Mammary epithelial cell (primary cell): ENCODE measurements around the gene PITPNB.

Experiments used
- EZH2 ChIP-seq: IDR thresholded peaks from 2 replicates; pipeline ENCODE4 v1.6.1; 2012; ENCODE audit warnings: low read length, inconsistent platforms, borderline replicate concordance
- TF ChIP-seq, protein P1 (sequence below), 2 donors: IDR thresholded peaks in 1 of 2; conservative IDR thresholded peaks in 1 of 2; 2 replicates each; pipeline ENCODE4 v1.5.1; 2011 to 2012; ENCODE audit warnings: inconsistent platforms in 2 of 2, low read length in 2 of 2, mild to moderate bottlenecking in 2 of 2, control low read depth in 1 of 2, low read depth in 1 of 2; ENCODE audit not compliant: insufficient read depth in 1 of 2; ENCODE audit errors: extremely low read depth in 1 of 2

DNA sequence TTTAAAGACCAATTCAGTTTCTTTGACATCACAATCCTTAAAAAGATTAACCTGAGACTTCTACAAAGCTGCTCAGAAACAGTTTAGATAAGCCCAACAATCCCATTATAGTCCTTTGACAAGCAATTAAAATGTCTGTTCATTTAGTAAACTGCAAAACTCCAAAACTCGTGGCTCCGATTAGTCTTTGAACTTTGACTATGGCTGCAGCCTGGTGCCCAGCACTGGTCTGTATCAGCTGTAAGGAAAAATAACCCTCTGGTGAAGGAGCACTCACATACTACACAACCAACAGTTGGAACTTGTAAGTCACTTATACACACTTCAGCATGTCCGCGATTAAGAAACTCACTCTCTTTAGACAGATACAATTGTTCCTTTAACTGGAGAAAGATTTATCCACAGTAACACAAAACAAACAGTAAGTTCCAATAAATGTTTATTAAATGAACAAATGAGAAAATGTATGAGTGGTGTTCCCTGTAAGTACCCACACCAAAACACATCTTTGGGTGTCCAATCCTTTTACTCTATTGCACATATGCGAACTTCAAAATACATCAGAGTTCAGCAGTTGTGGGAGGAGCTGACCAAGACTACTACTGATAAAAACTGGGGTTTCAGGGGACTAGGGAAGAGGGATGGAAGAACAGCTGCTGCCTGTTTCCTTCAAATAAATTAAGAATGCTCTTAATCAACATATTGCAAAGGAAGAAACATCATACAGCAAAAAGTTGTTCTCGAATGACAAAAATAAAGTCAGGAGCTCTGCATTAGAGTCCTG lies 36.4 kb downstream of the PITPNB start:
- TF ChIP-seq, protein P1, sequence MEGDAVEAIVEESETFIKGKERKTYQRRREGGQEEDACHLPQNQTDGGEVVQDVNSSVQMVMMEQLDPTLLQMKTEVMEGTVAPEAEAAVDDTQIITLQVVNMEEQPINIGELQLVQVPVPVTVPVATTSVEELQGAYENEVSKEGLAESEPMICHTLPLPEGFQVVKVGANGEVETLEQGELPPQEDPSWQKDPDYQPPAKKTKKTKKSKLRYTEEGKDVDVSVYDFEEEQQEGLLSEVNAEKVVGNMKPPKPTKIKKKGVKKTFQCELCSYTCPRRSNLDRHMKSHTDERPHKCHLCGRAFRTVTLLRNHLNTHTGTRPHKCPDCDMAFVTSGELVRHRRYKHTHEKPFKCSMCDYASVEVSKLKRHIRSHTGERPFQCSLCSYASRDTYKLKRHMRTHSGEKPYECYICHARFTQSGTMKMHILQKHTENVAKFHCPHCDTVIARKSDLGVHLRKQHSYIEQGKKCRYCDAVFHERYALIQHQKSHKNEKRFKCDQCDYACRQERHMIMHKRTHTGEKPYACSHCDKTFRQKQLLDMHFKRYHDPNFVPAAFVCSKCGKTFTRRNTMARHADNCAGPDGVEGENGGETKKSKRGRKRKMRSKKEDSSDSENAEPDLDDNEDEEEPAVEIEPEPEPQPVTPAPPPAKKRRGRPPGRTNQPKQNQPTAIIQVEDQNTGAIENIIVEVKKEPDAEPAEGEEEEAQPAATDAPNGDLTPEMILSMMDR (conservative IDR thresholded peaks at IDR 0.05 in 1 of 2, IDR thresholded peaks at IDR 0.05 in 1 of 2; ENCODE audit: extremely low read depth in 1 of 2, insufficient read depth in 1 of 2, low read depth in 1 of 2, low read length in 2 of 2) = no peak
- no peak for TF ChIP-seq EZH2
